Peyer's patch (tissue), 4 donors: ENCODE results near the gene MBTPS1. TPM values are rescaled to one million over a fixed set of nuclear protein-coding genes. Genes with fewer than 3 reads are reported as not detected.

Source experiments
- DNase-seq, 3 donors: peaks; one replicate each; pipeline ENCODE4 v3.0.0-alpha.2; 2017 to 2019
- H3K27ac ChIP-seq, 4 donors: fragments of 200-600 bp; sonication (generic); one replicate each; pipeline ENCODE4 v1.5.1; 2016 to 2019
- H3K27me3 ChIP-seq, 2 donors: fragments of 200-600 bp; sonication (generic); one replicate each; pipeline ENCODE4 v1.5.1; 2019
- H3K36me3 ChIP-seq, 3 donors: fragments of 200-600 bp; sonication (generic); one replicate each; pipeline ENCODE4 v1.5.1; 2016 to 2019
- H3K4me1 ChIP-seq, 4 donors: fragments of 200-600 bp; sonication (generic); one replicate each; pipeline ENCODE4 v1.5.1; 2016 to 2019
- H3K4me3 ChIP-seq, 4 donors: fragments of 200-600 bp; sonication (generic); 1 replicate in 3 of 4; 2 replicates in 1 of 4; pipeline ENCODE4 v1.5.1; 2016 to 2019; ENCODE audit warnings: mild to moderate bottlenecking in 1 of 4
- H3K9me3 ChIP-seq, 4 donors: fragments of 200-600 bp; sonication (generic); one replicate each; pipeline ENCODE4 v1.5.1; 2016 to 2019; ENCODE audit warnings: mild to moderate bottlenecking in 1 of 4
- POLR2A ChIP-seq, 2 donors: fragments of 450-650 bp; IDR thresholded peaks; one replicate each; pipeline ENCODE4 v1.5.1; 2017; ENCODE audit warnings: antibody characterized with exemption in 2 of 2, mild to moderate bottlenecking in 2 of 2, moderate library complexity in 2 of 2
- total RNA-seq, 4 donors: library from RNA; depleted of rRNA; stranded (reverse); fragments of >200 nt; gene quantifications; one replicate each; pipeline ENCODE4 v1.1.0, GENCODE V29; 2016
- TF ChIP-seq, protein P1 (sequence below), 6 experiments: fragments of 450-650 bp in 4 of 6; fragments of 200-600 bp in 2 of 6; sonication (generic) in 1 of 6; IDR thresholded peaks; one replicate each; pipeline ENCODE4 v1.5.1; 2017 to 2019; ENCODE audit warnings: antibody characterized with exemption in 6 of 6, mild to moderate bottlenecking in 3 of 6, moderate library complexity in 1 of 6

MBTPS1 gene
- total RNA-seq, 4 donors from 2014 or later = 79.0 to 104 (median 91.7) TPM

DNA sequence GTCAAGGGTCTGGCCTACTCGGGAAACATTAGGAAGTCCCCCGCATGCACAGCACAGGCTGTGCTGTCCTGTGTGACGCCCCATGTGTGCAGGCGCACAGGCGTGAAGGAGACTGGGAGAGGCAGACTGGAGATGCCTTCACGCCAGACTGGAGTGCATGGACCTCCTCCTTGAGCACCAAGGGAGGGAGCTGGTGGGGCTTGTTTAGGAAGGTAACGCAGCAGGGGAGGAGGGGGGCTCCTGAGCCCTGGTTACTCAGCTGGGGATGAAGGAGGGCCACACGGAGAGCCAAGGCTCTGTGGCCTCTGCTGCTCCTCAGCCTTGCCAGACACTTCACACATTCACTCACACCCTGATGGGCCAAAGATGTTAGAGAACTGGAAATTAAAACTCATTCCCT lies 20.5 kb upstream of the MBTPS1 start:
- TF ChIP-seq, protein P1, sequence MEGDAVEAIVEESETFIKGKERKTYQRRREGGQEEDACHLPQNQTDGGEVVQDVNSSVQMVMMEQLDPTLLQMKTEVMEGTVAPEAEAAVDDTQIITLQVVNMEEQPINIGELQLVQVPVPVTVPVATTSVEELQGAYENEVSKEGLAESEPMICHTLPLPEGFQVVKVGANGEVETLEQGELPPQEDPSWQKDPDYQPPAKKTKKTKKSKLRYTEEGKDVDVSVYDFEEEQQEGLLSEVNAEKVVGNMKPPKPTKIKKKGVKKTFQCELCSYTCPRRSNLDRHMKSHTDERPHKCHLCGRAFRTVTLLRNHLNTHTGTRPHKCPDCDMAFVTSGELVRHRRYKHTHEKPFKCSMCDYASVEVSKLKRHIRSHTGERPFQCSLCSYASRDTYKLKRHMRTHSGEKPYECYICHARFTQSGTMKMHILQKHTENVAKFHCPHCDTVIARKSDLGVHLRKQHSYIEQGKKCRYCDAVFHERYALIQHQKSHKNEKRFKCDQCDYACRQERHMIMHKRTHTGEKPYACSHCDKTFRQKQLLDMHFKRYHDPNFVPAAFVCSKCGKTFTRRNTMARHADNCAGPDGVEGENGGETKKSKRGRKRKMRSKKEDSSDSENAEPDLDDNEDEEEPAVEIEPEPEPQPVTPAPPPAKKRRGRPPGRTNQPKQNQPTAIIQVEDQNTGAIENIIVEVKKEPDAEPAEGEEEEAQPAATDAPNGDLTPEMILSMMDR (IDR thresholded peaks at IDR 0.05) = no peak
- no peak for TF ChIP-seq POLR2A (IDR thresholded peaks at IDR 0.05)
- H3K27ac ChIP-seq = no peak overlapping the region
- H3K36me3 ChIP-seq = no peaks in the 10 kb centered on the region
- H3K4me1 ChIP-seq = no peaks in the 10 kb centered on the region
- H3K27me3 ChIP-seq = no peaks in the 10 kb centered on the region
- H3K4me3 ChIP-seq = no peak overlapping the region
- no peaks in the 10 kb centered on the region for H3K9me3 ChIP-seq
- no peak for DNase-seq

DNA sequence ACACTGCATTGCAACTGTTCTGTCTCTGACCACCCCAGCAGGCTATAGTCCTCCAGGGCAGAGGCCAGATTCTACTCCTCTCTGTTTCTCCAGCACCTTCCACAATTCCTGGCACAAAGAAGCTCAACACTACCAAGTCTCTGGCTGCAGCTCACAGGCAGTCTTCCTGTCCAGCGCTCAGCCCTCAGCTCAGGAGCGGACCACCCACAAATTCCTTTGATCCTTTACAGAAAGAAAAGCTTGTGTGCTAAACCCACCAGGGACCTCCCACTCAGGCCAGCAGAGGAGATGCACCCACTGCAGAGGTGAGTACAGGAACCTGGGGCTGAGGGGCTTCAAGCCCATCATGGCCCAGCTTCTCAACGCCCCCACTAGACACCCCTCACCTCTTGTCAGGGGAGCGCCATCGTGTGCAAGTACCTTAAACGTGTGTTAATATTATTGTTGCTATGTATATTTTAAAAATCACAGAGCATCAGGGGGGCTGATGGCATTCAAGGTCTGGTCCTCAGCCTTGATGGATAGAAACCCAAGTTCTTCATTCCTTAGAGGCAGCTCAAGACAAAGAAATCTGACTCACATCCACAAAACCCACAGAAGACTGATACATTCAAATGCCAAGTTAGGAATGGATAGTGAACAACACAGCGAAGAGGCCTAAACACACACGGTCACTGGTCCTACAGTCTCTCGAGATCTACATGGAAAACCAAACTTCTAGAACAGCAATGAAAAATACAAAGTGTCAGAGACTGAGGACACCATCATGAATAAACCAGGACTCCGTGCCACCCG lies 19.8 kb upstream of the MBTPS1 start:
- Histone ChIP-seq H3K9me3 (no peaks in the 10 kb centered on the region), H3K4me1 (no peaks in the 10 kb centered on the region), H3K27me3 (no peaks in the 10 kb centered on the region), H3K27ac (no peak overlapping the region), H3K36me3 (no peaks in the 10 kb centered on the region), H3K4me3 (no peak overlapping the region)
- TF ChIP-seq POLR2A (IDR thresholded peaks at IDR 0.05) = no peak
- TF ChIP-seq, protein P1 (IDR thresholded peaks at IDR 0.05) = no peak
- DNase-seq = no peak

DNA sequence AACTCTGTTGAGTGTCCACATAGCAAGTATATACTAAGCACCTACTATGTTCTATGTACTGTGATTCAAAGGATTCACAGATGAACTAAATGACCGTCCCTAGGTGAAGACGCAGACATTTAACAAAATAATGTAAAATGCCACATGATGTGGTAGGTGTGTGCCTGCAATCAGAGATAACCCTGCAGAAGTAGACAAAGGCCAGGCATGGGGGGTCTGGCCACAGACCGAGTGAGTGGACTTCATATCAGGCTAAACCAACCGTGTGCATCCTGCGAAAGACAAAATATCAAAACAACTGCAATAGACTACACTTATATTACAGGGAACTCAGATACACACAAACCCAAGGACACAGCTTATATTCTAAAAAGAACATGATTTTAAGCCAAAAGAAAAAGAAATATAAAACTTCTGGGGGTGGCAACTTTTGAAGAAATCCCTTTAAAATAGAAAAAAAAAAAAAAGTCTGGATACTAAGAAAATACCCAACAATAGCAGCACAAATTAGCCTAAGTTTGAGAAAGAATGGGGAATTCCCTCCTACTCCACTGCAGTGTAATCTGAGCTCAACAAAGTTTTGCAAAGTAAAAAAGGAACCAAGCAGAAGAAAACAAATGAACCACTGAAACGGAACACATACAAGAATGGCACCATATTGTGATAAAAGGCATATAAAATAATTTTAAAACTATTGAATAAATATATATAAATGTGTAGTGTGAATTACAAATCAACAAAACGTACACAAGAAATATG lies 16.0 kb upstream of the MBTPS1 start:
- Histone ChIP-seq H3K27ac (no peak overlapping the region), H3K9me3 (no peaks in the 10 kb centered on the region), H3K4me1 (no peaks in the 10 kb centered on the region), H3K4me3 (no peak overlapping the region), H3K27me3 (no peaks in the 10 kb centered on the region), H3K36me3 (peaks cover 0 to 30% (median 0%) of the 10 kb centered on the region in 3 donors)
- no peak for TF ChIP-seq POLR2A (IDR thresholded peaks at IDR 0.05)
- TF ChIP-seq, protein P1 (IDR thresholded peaks at IDR 0.05) = no peak
- no peak for DNase-seq

DNA sequence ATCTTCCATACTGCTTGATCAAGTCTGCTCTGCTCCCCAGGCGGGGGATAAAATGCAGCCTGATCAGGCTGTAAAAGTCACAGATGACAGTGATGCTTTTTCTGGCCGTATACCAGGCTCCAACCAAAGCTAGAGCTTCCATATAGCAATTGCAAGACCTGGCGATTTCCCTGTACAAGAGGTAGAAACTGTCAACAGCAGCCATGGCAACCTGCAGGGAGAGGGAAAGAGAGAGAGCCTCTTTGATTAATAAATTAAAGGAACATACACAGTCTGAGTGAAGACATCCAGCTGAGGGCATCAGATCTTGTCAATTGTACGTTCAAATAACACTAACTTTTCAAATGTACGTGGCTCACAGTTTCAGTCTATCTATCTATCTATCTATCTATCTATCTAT lies 14.4 kb upstream of the MBTPS1 start:
- no peaks in the 10 kb centered on the region for H3K4me1 ChIP-seq
- H3K27ac ChIP-seq = no peak overlapping the region
- no peak for DNase-seq
- no peaks in the 10 kb centered on the region for H3K9me3 ChIP-seq
- H3K4me3 ChIP-seq = no peak overlapping the region
- TF ChIP-seq POLR2A (IDR thresholded peaks at IDR 0.05) = no peak
- TF ChIP-seq, protein P1 (IDR thresholded peaks at IDR 0.05) = no peak
- peaks cover 0 to 30% (median 0%) of the 10 kb centered on the region in 3 donors for H3K36me3 ChIP-seq
- H3K27me3 ChIP-seq = no peaks in the 10 kb centered on the region

DNA sequence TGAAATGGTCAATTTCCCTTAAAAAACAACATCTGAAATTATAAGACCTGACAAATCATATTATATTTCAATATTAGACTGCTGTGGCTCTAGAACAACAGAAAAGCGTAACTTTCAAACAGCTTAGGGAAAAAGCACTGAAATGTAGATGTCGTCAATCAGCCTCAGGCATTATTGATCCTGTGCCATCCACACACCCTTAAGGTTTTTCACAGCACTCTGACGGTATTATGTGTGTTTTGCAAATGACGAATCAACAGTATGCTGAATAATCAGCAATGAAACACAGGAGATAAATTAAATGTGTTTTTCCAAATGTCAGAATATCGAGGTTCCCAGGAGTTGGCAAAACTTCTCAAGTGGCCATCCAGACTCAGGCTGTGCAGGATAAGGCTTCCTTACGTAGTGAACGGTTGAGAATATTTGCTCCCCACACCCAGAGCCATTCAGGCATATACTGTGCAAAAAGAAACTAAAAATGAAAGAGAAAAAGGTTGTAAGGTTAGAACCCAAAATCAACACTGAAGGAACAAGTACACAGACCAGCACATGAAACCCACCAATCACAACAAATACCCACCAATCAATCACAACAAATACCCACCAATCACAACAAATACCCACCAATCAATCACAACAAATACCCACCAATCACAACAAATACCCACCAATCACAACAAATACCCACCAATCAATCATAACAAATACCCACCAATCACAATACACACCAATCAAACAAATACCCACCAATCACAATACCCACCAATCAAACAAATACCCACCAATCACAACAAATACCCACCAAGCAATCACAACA lies 7.7 kb upstream of the MBTPS1 start:
- TF ChIP-seq POLR2A (IDR thresholded peaks at IDR 0.05) = no peak
- TF ChIP-seq, protein P1 (IDR thresholded peaks at IDR 0.05) = no peak
- Histone ChIP-seq H3K27ac (no peak overlapping the region), H3K4me1 (no peaks in the 10 kb centered on the region), H3K9me3 (no peaks in the 10 kb centered on the region), H3K36me3 (peaks cover 0 to 22% (median 0%) of the 10 kb centered on the region in 3 donors), H3K4me3 (no peak overlapping the region), H3K27me3 (no peaks in the 10 kb centered on the region)
- DNase-seq = no peak
